PC-9 (cell line): ENCODE measurements around the gene YAP1.

Experiments
- CTCF ChIP-seq: fragments of 200-600 bp; sonication (generic); conservative IDR thresholded peaks from 2 replicates; pipeline ENCODE4 v1.6.1; 2017; ENCODE audit warnings: mixed run types, antibody characterized with exemption, mild to moderate bottlenecking, moderate library complexity
- EZH2 ChIP-seq: fragments of 200-600 bp; sonication (generic); IDR thresholded peaks from 2 replicates; pipeline ENCODE4 v1.8.0; 2017; ENCODE audit warnings: antibody characterized with exemption, low read depth

DNA sequence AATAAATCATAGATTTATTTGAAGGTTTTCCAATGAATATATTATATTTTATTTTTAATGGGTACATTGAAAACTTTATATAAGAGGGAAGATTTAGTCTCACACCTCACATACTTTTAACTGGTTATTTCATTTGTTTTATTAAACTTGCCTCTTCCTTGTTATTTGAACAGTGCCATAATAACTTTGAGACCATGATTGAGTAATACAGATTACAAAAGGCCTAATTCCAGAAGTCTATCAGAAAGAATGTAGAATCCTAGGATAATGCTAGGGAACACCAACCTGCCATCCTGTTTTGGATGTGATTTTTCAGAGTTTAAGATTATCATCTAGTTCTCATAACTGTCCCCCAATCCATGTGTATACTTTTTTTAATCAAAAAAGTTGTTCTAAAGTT is 104.4 kb downstream of the YAP1 start:
- no peak for TF ChIP-seq CTCF
- no peak for TF ChIP-seq EZH2
